ENCODE results near the gene VSX1.

The VSX1 gene

GRCh38 chr20:25038591-25039015, 43.3 kb downstream of the VSX1 start:
- no peak for DNase-seq

- no peak for DNase-seq
Measured at GRCh38 chr20:25038103-25038410, 43.9 kb downstream of the VSX1 start.

GRCh38 chr20:25037288-25038102, 44.4 kb downstream of the VSX1 start:
- no peak for DNase-seq

- no peak for DNase-seq
Measured at GRCh38 chr20:25036331-25036936, 45.5 kb downstream of the VSX1 start.

GRCh38 chr20:25035921-25036320, 46.0 kb downstream of the VSX1 start:
- DNase-seq = no peak

- no peak for DNase-seq
Measured at GRCh38 chr20:25033924-25034300, 48.0 kb downstream of the VSX1 start.

GRCh38 chr20:25033265-25033923, 48.5 kb downstream of the VSX1 start:
- no peak for DNase-seq

- no peak for DNase-seq
Measured at GRCh38 chr20:25032478-25033264, 49.3 kb downstream of the VSX1 start.

- DNase-seq = no peak
Measured at GRCh38 chr20:25032065-25032477, 49.9 kb downstream of the VSX1 start.

GRCh38 chr20:25031241-25031640, 50.7 kb downstream of the VSX1 start:
- DNase-seq = no peak

- no peak for DNase-seq
Measured at GRCh38 chr20:25030649-25031207, 51.2 kb downstream of the VSX1 start.

GRCh38 chr20:25030007-25030648, 51.8 kb downstream of the VSX1 start:
- no peak for DNase-seq

- DNase-seq = no peak
Measured at GRCh38 chr20:25025986-25026605, 55.8 kb downstream of the VSX1 start.

All from stimulated activated CD4-positive, alpha-beta T cell treated with anti-CD3 and anti-CD28 coated beads, Interleukin-1b, Interleukin-23, amount 100 ng/mL, for 48 hours (primary cell).